ENCODE results near the gene SEC16B.

The SEC16B gene

GRCh38 chr1:177913762-177914540, 55.9 kb downstream of the SEC16B start:
- DNase-seq (ENCODE audit: low read depth), result no peak

GRCh38 chr1:177912991-177913390, 56.9 kb downstream of the SEC16B start:
- DNase-seq (ENCODE audit: low read depth), result no peak

GRCh38 chr1:177909416-177909815, 60.4 kb downstream of the SEC16B start:
- DNase-seq (ENCODE audit: low read depth), result no peak

GRCh38 chr1:177907000-177907399, 62.9 kb downstream of the SEC16B start:
- no peak for DNase-seq (ENCODE audit: low read depth)

GRCh38 chr1:177905686-177906085, 64.2 kb downstream of the SEC16B start:
- no peak for DNase-seq (ENCODE audit: low read depth)

- DNase-seq (ENCODE audit: low read depth), result no peak
Measured at GRCh38 chr1:177902266-177902665, 67.6 kb downstream of the SEC16B start.

GRCh38 chr1:177897998-177898654, 71.7 kb downstream of the SEC16B start:
- DNase-seq (ENCODE audit: low read depth), result no peak

- DNase-seq (ENCODE audit: low read depth), result no peak
Measured at GRCh38 chr1:177897281-177897997, 72.4 kb downstream of the SEC16B start.
